Right lobe of liver (tissue), 4 donors: ENCODE data around the gene PKP4.

Experiments
- CTCF ChIP-seq, 4 donors: fragments of 200-600 bp in 3 of 4; fragments of 450-650 bp in 1 of 4; IDR thresholded peaks; one replicate each; pipeline versions ENCODE4 v1.5.1 to v1.8.0; 2016 to 2022; ENCODE audit warnings: antibody characterized with exemption in 4 of 4, mild to moderate bottlenecking in 2 of 4
- POLR2A ChIP-seq: fragments of 450-650 bp; IDR thresholded peaks from one replicate; pipeline ENCODE4 v1.6.1; 2017; ENCODE audit warnings: antibody characterized with exemption, mild to moderate bottlenecking
- donor health status: DM: no; HTN: no; CAD: no.
- donor health status: DM: no; HTN: no; CAD: no.
- donor health status: DM: no; HTN: yes; CAD: no.

DNA sequence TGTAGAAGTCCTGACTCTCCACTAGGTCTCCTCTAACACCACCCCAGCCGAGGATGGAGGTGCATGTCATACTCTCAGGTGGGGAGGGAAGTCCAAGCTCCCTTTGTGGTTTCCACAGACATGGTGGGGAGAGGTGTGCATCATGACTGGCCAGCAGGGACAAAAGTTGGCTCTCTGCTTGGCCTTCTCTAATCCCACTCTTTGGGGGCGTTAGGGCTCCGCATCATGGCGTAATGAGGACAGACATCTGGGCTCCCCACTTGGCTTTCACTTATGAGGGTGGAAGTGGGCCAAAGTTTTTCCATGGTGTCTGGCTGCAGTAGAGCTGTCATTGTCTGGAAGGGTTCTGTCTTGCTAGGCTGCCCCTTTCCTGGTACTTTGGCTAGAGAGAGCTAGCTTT lies 257.7 kb downstream of the PKP4 start:
- TF ChIP-seq CTCF (IDR thresholded peaks at IDR 0.05) (no peak), POLR2A (no peak)
